ENCODE data around the gene DAPK2. TPM values are rescaled to one million over a fixed set of nuclear protein-coding genes. Genes with fewer than 3 reads are reported as not detected.
"Not testable (repeated sequence)": the region's sequence is repeated elsewhere in the genome, so short reads cannot be mapped to it uniquely, and the experiment has no call there.

DAPK2 gene
- total and polyA plus RNA-seq, 2 experiments from 2014 or later: 5.8 to 7.5 TPM

- Histone ChIP-seq H3K27me3 (replicated peaks; ENCODE audit: insufficient read depth) (no peaks in the 10 kb centered on the region), H3K27ac (no peak overlapping the region), H3K4me2 (ENCODE audit: unreplicated experiment) (no peak overlapping the region), H3K36me3 (ENCODE audit: low read depth) (0 out of 2 replicates have a peak, but pooled peaks cover 8% of the 10 kb centered on the region), H3F3A (ENCODE audit: insufficient read depth) (peaks cover 25% of the 10 kb centered on the region), H3K9ac (no peak overlapping the region), H4K20me1 (ENCODE audit: insufficient read depth) (no peaks in the 10 kb centered on the region), H3K9me2 (ENCODE audit: insufficient read depth) (no peaks in the 10 kb centered on the region), H2AFZ (no peak overlapping the region), H3K4me3 (no peak overlapping the region), H3K79me2 (ENCODE audit: insufficient read depth) (no peaks in the 10 kb centered on the region), H3K4me1 (ENCODE audit: insufficient read depth) (peaks cover 29% of the 10 kb centered on the region), H3K9me3 (ENCODE audit: low read depth) (no peaks in the 10 kb centered on the region)
- in situ Hi-C loops (cut with MboI): loop anchor here (10.0 to 25.0 kb wide), 2 partner anchors 323 to 606 kb away; no protein-coding TSS in a partner anchor
- WGBS, 2 experiments (ENCODE audit: low coverage in 1 of 2, low lambda C conversion rate in 2 of 2, missing lambda C conversion rate in 2 of 2): 52 to 54% methylated on average over 4 of the region's 4 CpGs
- no peak for DNase-seq
- no peak for TF ChIP-seq EZH2 (IDR thresholded peaks at IDR 0.05; ENCODE audit: insufficient read depth, poor library complexity, severe bottlenecking)
- no peak for TF ChIP-seq EZH2phosphoT487 (IDR thresholded peaks at IDR 0.05; ENCODE audit: insufficient read depth, low read depth)
Observed at GRCh38 chr15:64068133-64068532, 21.8 kb upstream of the DAPK2 start.

- in situ Hi-C loops (cut with MboI): loop anchor here (10.0 to 25.0 kb wide), 2 partner anchors 323 to 605 kb away; no protein-coding TSS in a partner anchor
- no peaks in the 10 kb centered on the region for H3K9me2 ChIP-seq (ENCODE audit: insufficient read depth)
- H4K20me1 ChIP-seq (ENCODE audit: insufficient read depth): no peaks in the 10 kb centered on the region
- H3K27me3 ChIP-seq (replicated peaks; ENCODE audit: insufficient read depth): no peaks in the 10 kb centered on the region
- no peaks in the 10 kb centered on the region for H3K79me2 ChIP-seq (ENCODE audit: insufficient read depth)
- H3K4me1 ChIP-seq (ENCODE audit: insufficient read depth): peaks cover 25% of the 10 kb centered on the region
- H3K4me3 ChIP-seq: no peak overlapping the region
- TF ChIP-seq EZH2 (IDR thresholded peaks at IDR 0.05; ENCODE audit: insufficient read depth, poor library complexity, severe bottlenecking) (no peak), EZH2phosphoT487 (IDR thresholded peaks at IDR 0.05; ENCODE audit: insufficient read depth, low read depth) (no peak)
- 23 to 32% methylated on average over 10 to 11 of the region's 11 CpGs for WGBS, 2 experiments (ENCODE audit: low coverage in 1 of 2, low lambda C conversion rate in 2 of 2, missing lambda C conversion rate in 2 of 2)
- no peak overlapping the region for H2AFZ ChIP-seq
- 0 out of 2 replicates have a peak, but pooled peaks cover 8% of the 10 kb centered on the region for H3K36me3 ChIP-seq (ENCODE audit: low read depth)
- no peak overlapping the region for H3K9ac ChIP-seq
- H3K27ac ChIP-seq: no peak overlapping the region
- no peaks in the 10 kb centered on the region for H3K9me3 ChIP-seq (ENCODE audit: low read depth)
- H3K4me2 ChIP-seq (ENCODE audit: unreplicated experiment): no peak overlapping the region
- peak; percentile 72 for DNase-seq
- H3F3A ChIP-seq (ENCODE audit: insufficient read depth): peaks cover 20% of the 10 kb centered on the region
Observed at GRCh38 chr15:64067564-64068030, 21.3 kb upstream of the DAPK2 start.

- in situ Hi-C loops (cut with MboI): loop anchor here (10.0 to 25.0 kb wide), 2 partner anchors 322 to 604 kb away; no protein-coding TSS in a partner anchor
- H3K4me2 ChIP-seq (ENCODE audit: unreplicated experiment): no peak overlapping the region
- TF ChIP-seq EZH2phosphoT487 (IDR thresholded peaks at IDR 0.05; ENCODE audit: insufficient read depth, low read depth) (no peak), EZH2 (IDR thresholded peaks at IDR 0.05; ENCODE audit: insufficient read depth, poor library complexity, severe bottlenecking) (no peak)
- H3K4me1 ChIP-seq (ENCODE audit: insufficient read depth): peaks cover 14% of the 10 kb centered on the region
- no peak overlapping the region for H3K9ac ChIP-seq
- H3F3A ChIP-seq (ENCODE audit: insufficient read depth): peaks cover 8% of the 10 kb centered on the region; the same call in 1 of the 2 replicates
- no peaks in the 10 kb centered on the region for H3K27me3 ChIP-seq (replicated peaks; ENCODE audit: insufficient read depth)
- no peaks in the 10 kb centered on the region for H3K9me2 ChIP-seq (ENCODE audit: insufficient read depth)
- WGBS, 2 experiments (ENCODE audit: low coverage in 1 of 2, low lambda C conversion rate in 2 of 2, missing lambda C conversion rate in 2 of 2): 35 to 42% methylated on average over 1 of the region's 1 CpG
- no peak overlapping the region for H2AFZ ChIP-seq
- H3K79me2 ChIP-seq (ENCODE audit: insufficient read depth): no peaks in the 10 kb centered on the region
- no peaks in the 10 kb centered on the region for H3K9me3 ChIP-seq (ENCODE audit: low read depth)
- H4K20me1 ChIP-seq (ENCODE audit: insufficient read depth): no peaks in the 10 kb centered on the region
- H3K4me3 ChIP-seq: no peak overlapping the region
- H3K27ac ChIP-seq: no peak overlapping the region
- no peak for DNase-seq
- no peaks in the 10 kb centered on the region for H3K36me3 ChIP-seq (ENCODE audit: low read depth)
Observed at GRCh38 chr15:64066451-64066850, 20.2 kb upstream of the DAPK2 start.

- no peaks in the 10 kb centered on the region for H3K36me3 ChIP-seq (ENCODE audit: low read depth)
- H3K27me3 ChIP-seq (replicated peaks; ENCODE audit: insufficient read depth): no peaks in the 10 kb centered on the region
- no peak overlapping the region for H3K4me3 ChIP-seq
- peaks cover 4% of the 10 kb centered on the region; the same call in 1 of the 2 replicates for H3K4me1 ChIP-seq (ENCODE audit: insufficient read depth)
- H3F3A ChIP-seq (ENCODE audit: insufficient read depth): no peaks in the 10 kb centered on the region
- H3K9ac ChIP-seq: no peak overlapping the region
- no peaks in the 10 kb centered on the region for H3K9me3 ChIP-seq (ENCODE audit: low read depth)
- WGBS, 2 experiments (ENCODE audit: low coverage in 1 of 2, low lambda C conversion rate in 2 of 2, missing lambda C conversion rate in 2 of 2): 95% methylated on average over 24 to 26 of the region's 29 CpGs
- H4K20me1 ChIP-seq (ENCODE audit: insufficient read depth): no peaks in the 10 kb centered on the region
- no peak overlapping the region for H3K27ac ChIP-seq
- no peaks in the 10 kb centered on the region for H3K9me2 ChIP-seq (ENCODE audit: insufficient read depth)
- in situ Hi-C loops (cut with MboI): loop anchor here (10.0 to 25.0 kb wide), 2 partner anchors 316 to 598 kb away; no protein-coding TSS in a partner anchor
- no peak for DNase-seq
- no peak for TF ChIP-seq EZH2phosphoT487 (IDR thresholded peaks at IDR 0.05; ENCODE audit: insufficient read depth, low read depth)
- TF ChIP-seq EZH2 (IDR thresholded peaks at IDR 0.05; ENCODE audit: insufficient read depth, poor library complexity, severe bottlenecking): no peak
- H3K79me2 ChIP-seq (ENCODE audit: insufficient read depth): no peaks in the 10 kb centered on the region
- no peak overlapping the region for H2AFZ ChIP-seq
- H3K4me2 ChIP-seq (ENCODE audit: unreplicated experiment): no peak overlapping the region
Observed at GRCh38 chr15:64060716-64061115, 14.4 kb upstream of the DAPK2 start.

- H3K4me1 ChIP-seq (ENCODE audit: insufficient read depth): not testable (repeated sequence)
Observed at GRCh38 chr15:64059104-64059503, 12.8 kb upstream of the DAPK2 start.

More at GRCh38 chr15:64059104-64059503, 12.8 kb upstream of the DAPK2 start:
- H3K27me3 ChIP-seq (replicated peaks; ENCODE audit: insufficient read depth); H3K36me3 ChIP-seq (ENCODE audit: low read depth); H3K9me3 ChIP-seq (ENCODE audit: low read depth); H4K20me1 ChIP-seq (ENCODE audit: insufficient read depth); H3K4me2 ChIP-seq (ENCODE audit: unreplicated experiment); H3K9ac ChIP-seq; H3K4me3 ChIP-seq; H3K9me2 ChIP-seq (ENCODE audit: insufficient read depth); H3F3A ChIP-seq (ENCODE audit: insufficient read depth); H3K27ac ChIP-seq; DNase-seq; H2AFZ ChIP-seq; H3K79me2 ChIP-seq (ENCODE audit: insufficient read depth): not testable (repeated sequence)
- whole genome bisulfite sequencing, 2 experiments (ENCODE audit: low coverage in 1 of 2, low lambda C conversion rate in 2 of 2, missing lambda C conversion rate in 2 of 2): 97 to 98% methylated on average over 2 of the region's 2 CpGs
- in situ Hi-C loops (cut with MboI): loop anchor here (25.0 kb wide), 1 partner anchor 597 kb away; no protein-coding TSS in a partner anchor

Data from GM23248 (cell line).